DMS53 (cell line): ENCODE results near the gene DCTN2.

ENCODE experiments used
- DNase-seq: peaks from one replicate; lab custom pipeline; 2025; lab: John Stamatoyannopoulos, UW

The DCTN2 gene

GRCh38 chr12:57489157-57489641 lies 57.8 kb downstream of the DCTN2 start:
- no peak for DNase-seq

GRCh38 chr12:57488402-57489156 lies 58.4 kb downstream of the DCTN2 start:
- peak; percentile 57 for DNase-seq

- peak; percentile 100 for DNase-seq
Observed at GRCh38 chr12:57487597-57488401, 59.2 kb downstream of the DCTN2 start, which contains the start of gene MARS1. Gene MARS1 (plus strand): TSS chr12:57488068. CDS start chr12:57488091, 23 bp downstream.

GRCh38 chr12:57487055-57487596 lies 59.9 kb downstream of the DCTN2 start:
- DNase-seq = peak; percentile 75

- DNase-seq = no peak
Observed at GRCh38 chr12:57485695-57486094, 61.3 kb downstream of the DCTN2 start.

GRCh38 chr12:57483466-57483865 lies 63.5 kb downstream of the DCTN2 start:
- no peak for DNase-seq

GRCh38 chr12:57481671-57482070 lies 65.3 kb downstream of the DCTN2 start:
- DNase-seq = no peak
